Caco-2 (cell line): ENCODE results near the gene GALK2. TPM values are rescaled to one million over a fixed set of nuclear protein-coding genes. Genes with fewer than 3 reads are reported as not detected.
"Not testable (repeated sequence)": the region's sequence is repeated elsewhere in the genome, so short reads cannot be mapped to it uniquely, and the experiment has no call there.

Experiments used
- BruUV-seq: library from RNA; stranded (reverse); fragments of 400-500 nt; replicated peaks from 2 replicates; lab custom pipeline; 2021; lab: Mats Ljungman, UMichigan
- CTCF ChIA-PET: fragments of 300-600 bp; sonication (Branson Sonifier 250); formaldehyde crosslinking; loops from one replicate; lab custom pipeline; 2022; ENCODE audit warnings: antibody characterized with exemption; lab: Charles Lee
- POLR2A ChIA-PET: fragments of 300-600 bp; sonication (Branson Sonifier 250); formaldehyde crosslinking; loops from one replicate; lab custom pipeline; 2022; ENCODE audit warnings: antibody characterized with exemption; lab: Charles Lee
- DNase-seq, 2 experiments: peaks; one replicate each; pipeline versions ENCODE4 v3.0.0 to v3.0.0-alpha.2; 2020 to 2022
- H3K27me3 ChIP-seq: replicated peaks from 2 replicates; pipeline ENCODE4 v1.6.0; 2011; ENCODE audit warnings: low read length; ENCODE audit not compliant: control insufficient read depth, insufficient read depth
- H3K36me3 ChIP-seq: 2 replicates; pipeline ENCODE4 v1.5.1; 2011; ENCODE audit warnings: low read length; ENCODE audit not compliant: control insufficient read depth, insufficient read depth
- H3K4me1 ChIP-seq: fragments of 250-450 bp; sonication (Bioruptor Pico); 2 replicates; pipeline ENCODE4 v1.5.1; 2020; ENCODE audit warnings: mild to moderate bottlenecking
- H3K4me3 ChIP-seq: 2 replicates; pipeline ENCODE4 v1.5.1; 2011; ENCODE audit warnings: low read depth, mild to moderate bottlenecking, control low read depth, low read length
- H3K9me3 ChIP-seq: fragments of 250-450 bp; sonication (Bioruptor Pico); 2 replicates; pipeline ENCODE4 v1.5.1; 2020; ENCODE audit warnings: mild to moderate bottlenecking, moderate library complexity
- H3K27ac Mint-ChIP-seq: one replicate; pipeline ENCODE4 v1.8.0; 2022; ENCODE audit warnings: mixed read lengths; ENCODE audit not compliant: unreplicated experiment
- H3K27me3 Mint-ChIP-seq: one replicate; pipeline ENCODE4 v1.8.0; 2022; ENCODE audit warnings: mixed read lengths; ENCODE audit not compliant: insufficient read depth, unreplicated experiment
- H3K36me3 Mint-ChIP-seq: one replicate; pipeline ENCODE4 v1.8.0; 2022; ENCODE audit warnings: mild to moderate bottlenecking, mixed read lengths; ENCODE audit not compliant: insufficient read depth, unreplicated experiment
- H3K4me1 Mint-ChIP-seq: one replicate; pipeline ENCODE4 v1.8.0; 2022; ENCODE audit warnings: low read depth, mixed read lengths; ENCODE audit not compliant: unreplicated experiment
- H3K4me3 Mint-ChIP-seq: one replicate; pipeline ENCODE4 v1.8.0; 2022; ENCODE audit warnings: mild to moderate bottlenecking, moderate library complexity, mixed read lengths; ENCODE audit not compliant: unreplicated experiment
- H3K9me3 Mint-ChIP-seq: one replicate; pipeline ENCODE4 v1.8.0; 2022; ENCODE audit warnings: mixed read lengths; ENCODE audit not compliant: unreplicated experiment
- CTCF ChIP-seq, 2 experiments: fragments of 200-600 bp in 1 of 2; IDR thresholded peaks; 1 replicate in 1 of 2; 2 replicates in 1 of 2; pipeline versions ENCODE4 v1.5.1 to v1.8.0; 2011 to 2022; ENCODE audit warnings: antibody characterized with exemption in 1 of 2, control low read depth in 1 of 2, inconsistent platforms in 1 of 2, low read depth in 1 of 2, low read length in 1 of 2, mild to moderate bottlenecking in 1 of 2, moderate library complexity in 1 of 2; ENCODE audit not compliant: insufficient read depth in 1 of 2, severe bottlenecking in 1 of 2, unreplicated experiment in 1 of 2
- intact Hi-C: fragments of 100-400 bp; cut with micrococcal nuclease; formaldehyde crosslinking; loops from one replicate; pipeline ENCODE4 v1.10.0; 2022; ENCODE audit not compliant: unreplicated experiment
- total RNA-seq: library from RNA; stranded (reverse); gene quantifications from 2 replicates; pipeline ENCODE4 v1.2.3, GENCODE V29; 2022

The GALK2 gene
- total RNA-seq, 1 experiment from 2014 or later, result 25.5 TPM

- H3K27me3 Mint-ChIP-seq, result no peaks in the 10 kb centered on the region
- no TSS peak for BruUV-seq
- H3K4me1 Mint-ChIP-seq, result peaks cover 22% of the 10 kb centered on the region
- no peaks in the 10 kb centered on the region for H3K27me3 ChIP-seq
- no peaks in the 10 kb centered on the region for H3K36me3 ChIP-seq
- no peak overlapping the region for H3K4me3 Mint-ChIP-seq
- peak overlapping the region; percentile 60 for H3K27ac Mint-ChIP-seq
- no peaks in the 10 kb centered on the region for H3K9me3 ChIP-seq
- H3K4me1 ChIP-seq, result peaks cover 12% of the 10 kb centered on the region; the same call in 1 of the 2 replicates
- H3K4me3 ChIP-seq, result no peak overlapping the region
- TF ChIP-seq CTCF (IDR thresholded peaks at IDR 0.05; ENCODE audit: insufficient read depth in 1 of 2, low read depth in 1 of 2, low read length in 1 of 2, severe bottlenecking in 1 of 2, unreplicated experiment in 1 of 2), result no peak
- POLR2A ChIA-PET, result interaction anchor here (0.6 kb wide), 1 partner anchor 151 kb away, joined by 3 read pairs; no protein-coding TSS in a partner anchor
- peaks cover 9% of the 10 kb centered on the region for H3K36me3 Mint-ChIP-seq
- intact Hi-C loops, result loop anchor here (10.0 kb wide), 1 partner anchor 450 kb away; the partner anchor contains the start of genes DTWD1 and FAM227B
- CTCF ChIA-PET, result no interaction called here
- H3K9me3 Mint-ChIP-seq, result no peaks in the 10 kb centered on the region
- no peak for DNase-seq
These were observed 4.9 kb downstream of the GALK2 start for GRCh38 chr15:49174902-49175301.

- H3K27me3 ChIP-seq, H3K36me3 Mint-ChIP-seq, CTCF ChIA-PET, H3K4me3 ChIP-seq, H3K9me3 Mint-ChIP-seq, BruUV-seq, DNase-seq, H3K27me3 Mint-ChIP-seq, H3K9me3 ChIP-seq, POLR2A ChIA-PET, H3K36me3 ChIP-seq, H3K27ac Mint-ChIP-seq: not testable (repeated sequence)
- peaks cover 12% of the 10 kb centered on the region; the same call in 1 of the 2 replicates for H3K4me1 ChIP-seq
- Mint-ChIP-seq H3K4me1 (peaks cover 22% of the 10 kb centered on the region), H3K4me3 (peak overlapping the region; percentile 13)
- intact Hi-C loops, result loop anchor here (10.0 kb wide), 1 partner anchor 449 kb away; the partner anchor contains the start of genes DTWD1 and FAM227B
These were observed 5.7 kb downstream of the GALK2 start for GRCh38 chr15:49175582-49176397.

GRCh38 chr15:49178497-49178896 is 8.4 kb downstream of the GALK2 start:
- Mint-ChIP-seq H3K27ac (no peak overlapping the region), H3K9me3 (no peaks in the 10 kb centered on the region), H3K4me1 (peaks cover 16% of the 10 kb centered on the region), H3K4me3 (no peak overlapping the region), H3K36me3 (no peaks in the 10 kb centered on the region), H3K27me3 (no peaks in the 10 kb centered on the region)
- Histone ChIP-seq H3K4me1 (peaks cover 12% of the 10 kb centered on the region; the same call in 1 of the 2 replicates), H3K4me3 (no peak overlapping the region), H3K9me3 (no peaks in the 10 kb centered on the region), H3K27me3 (no peaks in the 10 kb centered on the region), H3K36me3 (no peaks in the 10 kb centered on the region)
- TF ChIP-seq CTCF (IDR thresholded peaks at IDR 0.05; ENCODE audit: insufficient read depth in 1 of 2, low read depth in 1 of 2, low read length in 1 of 2, severe bottlenecking in 1 of 2, unreplicated experiment in 1 of 2), result no peak
- intact Hi-C loops, result loop anchor here (10.0 kb wide), 1 partner anchor 446 kb away; the partner anchor contains the start of genes DTWD1 and FAM227B
- no peak for DNase-seq
- CTCF ChIA-PET, result no interaction called here
- POLR2A ChIA-PET, result interaction anchor here (0.7 kb wide), 1 partner anchor 9 kb away, joined by 4 read pairs; the partner anchor contains the start of gene GALK2
- no TSS peak for BruUV-seq
